ENCODE data around the gene TIMM22.
A peak's percentile ranks its signal among the peaks of the same experiment; 100 is the strongest.
"Not testable (repeated sequence)": the region's sequence is repeated elsewhere in the genome, so short reads cannot be mapped to it uniquely, and the experiment has no call there.

The TIMM22 gene

GRCh38 chr17:1044387-1045009 is 47.6 kb downstream of the TIMM22 start:
- H2AFZ ChIP-seq (ENCODE audit: low read length); H3K27ac ChIP-seq (replicated peaks; ENCODE audit: low read length); H3K27me3 ChIP-seq (ENCODE audit: control insufficient read depth in 3 of 3, insufficient read depth in 3 of 3, low read depth in 1 of 3, low read length in 3 of 3); H4K8ac ChIP-seq (ENCODE audit: low read depth, low read length); H3K9me3 ChIP-seq (replicated peaks in 1 of 2; ENCODE audit: control insufficient read depth in 2 of 2, insufficient read depth in 1 of 2, low read depth in 1 of 2, low read length in 2 of 2); H3K18ac ChIP-seq (ENCODE audit: low read length); H2BK12ac ChIP-seq (ENCODE audit: low read length); H3K4me3 ChIP-seq (ENCODE audit: low read length in 2 of 2); H2BK120ac ChIP-seq (ENCODE audit: low read depth, low read length); H3K14ac ChIP-seq (ENCODE audit: low read length); H2BK15ac ChIP-seq (ENCODE audit: low read length); H3K4me2 ChIP-seq (ENCODE audit: insufficient read depth, low read length, poor library complexity, severe bottlenecking); H3K79me1 ChIP-seq (ENCODE audit: low read depth, low read length); H3K4ac ChIP-seq (ENCODE audit: low read length); H2AK5ac ChIP-seq (ENCODE audit: low read depth, low read length); H2BK5ac ChIP-seq (ENCODE audit: low read length); H4K91ac ChIP-seq (ENCODE audit: low read depth, low read length, poor library complexity); H3K9ac ChIP-seq (ENCODE audit: low read depth, low read length, poor library complexity); DNase-seq (ENCODE audit: low spot score); H3K4me1 ChIP-seq (ENCODE audit: control insufficient read depth in 2 of 2, insufficient read depth in 1 of 2, low read depth in 1 of 2, low read length in 2 of 2); H3K23ac ChIP-seq (ENCODE audit: low read depth, low read length, poor library complexity): not testable (repeated sequence)
- no CpG with 5 or more reads among the region's 13 CpGs for WGBS, 2 donors (ENCODE audit: extremely low coverage in 2 of 2, insufficient read length in 2 of 2, insufficient replicate concordance in 1 of 2)
- H3K36me3 ChIP-seq (replicated peaks in 1 of 2; ENCODE audit: control insufficient read depth in 2 of 2, insufficient read depth in 2 of 2, low read length in 2 of 2) = peaks cover 12 to 27% of the 10 kb centered on the region in 2 donors

GRCh38 chr17:1045456-1045855 is 48.5 kb downstream of the TIMM22 start:
- Histone ChIP-seq H2AFZ (ENCODE audit: low read length) (no peak overlapping the region), H3K4ac (ENCODE audit: low read length) (no peak overlapping the region), H3K23ac (ENCODE audit: low read depth, low read length, poor library complexity) (no peak overlapping the region), H2BK15ac (ENCODE audit: low read length) (no peak overlapping the region), H3K36me3 (replicated peaks in 1 of 2; ENCODE audit: control insufficient read depth in 2 of 2, insufficient read depth in 2 of 2, low read length in 2 of 2) (peaks cover 18 to 36% of the 10 kb centered on the region in 2 donors), H3K27me3 (ENCODE audit: control insufficient read depth in 3 of 3, insufficient read depth in 3 of 3, low read depth in 1 of 3, low read length in 3 of 3) (no peaks in the 10 kb centered on the region), H4K91ac (ENCODE audit: low read depth, low read length, poor library complexity) (no peak overlapping the region), H2BK12ac (ENCODE audit: low read length) (no peak overlapping the region), H4K8ac (ENCODE audit: low read depth, low read length) (no peak overlapping the region), H3K4me2 (ENCODE audit: insufficient read depth, low read length, poor library complexity, severe bottlenecking) (no peak overlapping the region), H3K18ac (ENCODE audit: low read length) (no peak overlapping the region), H3K27ac (replicated peaks; ENCODE audit: low read length) (no peak overlapping the region), H2AK5ac (ENCODE audit: low read depth, low read length) (no peak overlapping the region), H3K4me3 (ENCODE audit: low read length in 2 of 2) (no peak overlapping the region), H3K79me1 (ENCODE audit: low read depth, low read length) (peaks cover 7% of the 10 kb centered on the region), H3K14ac (ENCODE audit: low read length) (no peak overlapping the region), H3K4me1 (ENCODE audit: control insufficient read depth in 2 of 2, insufficient read depth in 1 of 2, low read depth in 1 of 2, low read length in 2 of 2) (peaks cover 5% of the 10 kb centered on the region in 2 donors), H2BK5ac (ENCODE audit: low read length) (no peak overlapping the region), H3K9ac (ENCODE audit: low read depth, low read length, poor library complexity) (no peak overlapping the region), H2BK120ac (ENCODE audit: low read depth, low read length) (no peak overlapping the region), H3K9me3 (replicated peaks in 1 of 2; ENCODE audit: control insufficient read depth in 2 of 2, insufficient read depth in 1 of 2, low read depth in 1 of 2, low read length in 2 of 2) (peaks cover 0 to 4% of the 10 kb centered on the region in 2 donors)
- no peak for DNase-seq (ENCODE audit: low spot score)
- no CpG with 5 or more reads among the region's 9 CpGs for WGBS, 2 donors (ENCODE audit: extremely low coverage in 2 of 2, insufficient read length in 2 of 2, insufficient replicate concordance in 1 of 2)

DNA sequence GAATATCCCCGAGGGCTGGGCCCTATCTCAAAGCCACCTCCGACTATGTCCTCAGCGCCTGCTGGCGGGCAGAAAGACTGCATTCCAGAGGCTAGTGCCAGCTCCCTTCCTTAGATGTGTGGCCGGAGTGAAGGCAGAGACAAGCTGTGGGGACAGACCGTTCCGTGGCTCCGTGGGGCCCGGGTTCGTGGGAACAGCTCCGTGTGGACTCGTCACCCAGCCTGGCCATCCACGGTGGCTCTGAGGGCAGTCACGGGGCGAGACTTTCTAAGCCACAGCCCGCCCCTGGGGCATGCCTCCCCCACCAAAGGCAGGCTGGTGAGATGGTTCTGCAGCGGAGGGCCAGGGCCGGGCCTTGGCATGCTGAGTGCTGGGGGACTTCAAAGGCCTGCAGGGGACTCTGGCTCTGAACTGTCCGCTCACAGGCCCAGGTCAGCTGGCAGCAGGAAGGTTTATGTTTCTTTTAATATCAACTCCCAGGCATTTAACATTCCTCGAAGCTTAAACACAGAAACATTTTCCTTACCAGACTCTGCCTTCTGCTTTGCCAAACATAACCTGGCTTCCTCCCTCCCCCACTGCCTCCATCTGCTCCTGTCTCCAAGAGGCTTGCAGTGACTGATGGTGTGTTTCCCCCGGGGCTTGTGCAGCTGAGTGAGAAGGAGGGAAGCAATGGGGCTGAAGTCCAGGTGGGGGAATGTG is 50.4 kb downstream of the TIMM22 start:
- peaks cover 0 to 4% of the 10 kb centered on the region in 2 donors for H3K9me3 ChIP-seq (replicated peaks in 1 of 2; ENCODE audit: control insufficient read depth in 2 of 2, insufficient read depth in 1 of 2, low read depth in 1 of 2, low read length in 2 of 2)

DNA sequence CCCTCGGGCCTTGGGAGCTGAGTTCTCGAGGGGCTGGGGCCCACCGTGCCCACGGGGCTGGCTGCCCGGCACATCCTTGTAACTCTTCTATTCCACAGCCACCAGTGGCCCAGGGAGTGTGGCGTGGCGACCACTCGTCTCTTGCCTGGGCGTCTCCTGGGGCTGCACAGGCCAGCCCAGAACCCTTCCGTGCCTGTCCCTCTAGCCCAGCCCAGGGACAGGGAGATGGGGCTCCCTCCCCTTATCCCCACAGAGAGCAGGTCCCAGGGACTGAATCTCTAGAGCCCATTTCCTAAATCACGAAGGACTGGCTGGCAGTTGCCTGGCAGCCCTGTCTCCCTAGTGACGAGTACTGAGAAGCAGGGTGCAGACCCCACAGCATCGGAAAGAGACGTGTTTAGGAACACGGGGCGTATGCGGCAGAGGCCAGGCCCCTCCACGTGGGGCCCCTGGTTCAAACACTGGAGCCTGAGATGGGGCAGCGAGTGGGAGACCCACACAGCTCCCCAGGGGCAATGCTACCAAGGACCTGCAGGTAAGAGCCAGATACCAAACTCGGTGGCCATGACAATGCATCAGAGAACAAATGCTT is 51.0 kb downstream of the TIMM22 start:
- Histone ChIP-seq H3K9me3 (replicated peaks in 1 of 2; ENCODE audit: control insufficient read depth in 2 of 2, insufficient read depth in 1 of 2, low read depth in 1 of 2, low read length in 2 of 2) (no peaks in the 10 kb centered on the region), H4K8ac (ENCODE audit: low read depth, low read length) (no peak overlapping the region), H3K14ac (ENCODE audit: low read length) (no peak overlapping the region), H2BK120ac (ENCODE audit: low read depth, low read length) (no peak overlapping the region), H2BK15ac (ENCODE audit: low read length) (no peak overlapping the region), H3K36me3 (replicated peaks in 1 of 2; ENCODE audit: control insufficient read depth in 2 of 2, insufficient read depth in 2 of 2, low read length in 2 of 2) (peaks cover 12 to 26% of the 10 kb centered on the region in 2 donors), H3K79me1 (ENCODE audit: low read depth, low read length) (peaks cover 4% of the 10 kb centered on the region), H3K4me2 (ENCODE audit: insufficient read depth, low read length, poor library complexity, severe bottlenecking) (no peak overlapping the region), H3K18ac (ENCODE audit: low read length) (no peak overlapping the region), H3K4ac (ENCODE audit: low read length) (peak overlapping the region; percentile 53), H3K23ac (ENCODE audit: low read depth, low read length, poor library complexity) (no peak overlapping the region), H4K91ac (ENCODE audit: low read depth, low read length, poor library complexity) (no peak overlapping the region), H3K27me3 (ENCODE audit: control insufficient read depth in 3 of 3, insufficient read depth in 3 of 3, low read depth in 1 of 3, low read length in 3 of 3) (no peaks in the 10 kb centered on the region), H3K9ac (ENCODE audit: low read depth, low read length, poor library complexity) (no peak overlapping the region), H2AK5ac (ENCODE audit: low read depth, low read length) (no peak overlapping the region), H2BK5ac (ENCODE audit: low read length) (no peak overlapping the region), H3K4me1 (ENCODE audit: control insufficient read depth in 2 of 2, insufficient read depth in 1 of 2, low read depth in 1 of 2, low read length in 2 of 2) (peaks cover 5% of the 10 kb centered on the region in 2 donors), H3K27ac (replicated peaks; ENCODE audit: low read length) (no peak overlapping the region), H3K4me3 (ENCODE audit: low read length in 2 of 2) (no peak overlapping the region), H2BK12ac (ENCODE audit: low read length) (no peak overlapping the region), H2AFZ (ENCODE audit: low read length) (no peak overlapping the region)
- DNase-seq (ENCODE audit: low spot score) = no peak
- WGBS, 2 donors (ENCODE audit: extremely low coverage in 2 of 2, insufficient read length in 2 of 2, insufficient replicate concordance in 1 of 2) = no CpG with 5 or more reads among the region's 20 CpGs

More for the DNA sequence above, 50.4 kb downstream of the TIMM22 start:
- Histone ChIP-seq H3K9ac (ENCODE audit: low read depth, low read length, poor library complexity) (no peak overlapping the region), H3K36me3 (replicated peaks in 1 of 2; ENCODE audit: control insufficient read depth in 2 of 2, insufficient read depth in 2 of 2, low read length in 2 of 2) (peaks cover 16 to 29% of the 10 kb centered on the region in 2 donors), H4K8ac (ENCODE audit: low read depth, low read length) (no peak overlapping the region), H2AK5ac (ENCODE audit: low read depth, low read length) (no peak overlapping the region), H3K4ac (ENCODE audit: low read length) (no peak overlapping the region), H2BK15ac (ENCODE audit: low read length) (no peak overlapping the region), H4K91ac (ENCODE audit: low read depth, low read length, poor library complexity) (no peak overlapping the region), H2BK120ac (ENCODE audit: low read depth, low read length) (no peak overlapping the region), H3K79me1 (ENCODE audit: low read depth, low read length) (peaks cover 4% of the 10 kb centered on the region), H3K23ac (ENCODE audit: low read depth, low read length, poor library complexity) (no peak overlapping the region), H3K14ac (ENCODE audit: low read length) (no peak overlapping the region), H2BK5ac (ENCODE audit: low read length) (no peak overlapping the region), H3K18ac (ENCODE audit: low read length) (no peak overlapping the region), H3K4me1 (ENCODE audit: control insufficient read depth in 2 of 2, insufficient read depth in 1 of 2, low read depth in 1 of 2, low read length in 2 of 2) (peaks cover 5% of the 10 kb centered on the region in 2 donors), H3K4me2 (ENCODE audit: insufficient read depth, low read length, poor library complexity, severe bottlenecking) (no peak overlapping the region), H2BK12ac (ENCODE audit: low read length) (no peak overlapping the region), H3K27me3 (ENCODE audit: control insufficient read depth in 3 of 3, insufficient read depth in 3 of 3, low read depth in 1 of 3, low read length in 3 of 3) (no peaks in the 10 kb centered on the region), H2AFZ (ENCODE audit: low read length) (no peak overlapping the region), H3K27ac (replicated peaks; ENCODE audit: low read length) (no peak overlapping the region), H3K4me3 (ENCODE audit: low read length in 2 of 2) (no peak overlapping the region)
- no CpG with 5 or more reads among the region's 21 CpGs for WGBS, 2 donors (ENCODE audit: extremely low coverage in 2 of 2, insufficient read length in 2 of 2, insufficient replicate concordance in 1 of 2)
- DNase-seq (ENCODE audit: low spot score) = no peak

Measured in neuronal stem cell (in vitro differentiated cells).